Stimulated activated CD4-positive, alpha-beta T cell treated with anti-CD3 and anti-CD28 coated beads, Interleukin-1b, Interleukin-23, amount 100 ng/mL, for 4 hours (primary cell): ENCODE results near the gene COL4A5.
"Not testable (repeated sequence)": the region's sequence is repeated elsewhere in the genome, so short reads cannot be mapped to it uniquely, and the experiment has no call there.

Experiments used
- DNase-seq, 2 donors: peaks; one replicate each; pipeline ENCODE4 v3.0.0-alpha.2; 2020; ENCODE audit warnings: low read depth in 2 of 2

Gene COL4A5

DNA sequence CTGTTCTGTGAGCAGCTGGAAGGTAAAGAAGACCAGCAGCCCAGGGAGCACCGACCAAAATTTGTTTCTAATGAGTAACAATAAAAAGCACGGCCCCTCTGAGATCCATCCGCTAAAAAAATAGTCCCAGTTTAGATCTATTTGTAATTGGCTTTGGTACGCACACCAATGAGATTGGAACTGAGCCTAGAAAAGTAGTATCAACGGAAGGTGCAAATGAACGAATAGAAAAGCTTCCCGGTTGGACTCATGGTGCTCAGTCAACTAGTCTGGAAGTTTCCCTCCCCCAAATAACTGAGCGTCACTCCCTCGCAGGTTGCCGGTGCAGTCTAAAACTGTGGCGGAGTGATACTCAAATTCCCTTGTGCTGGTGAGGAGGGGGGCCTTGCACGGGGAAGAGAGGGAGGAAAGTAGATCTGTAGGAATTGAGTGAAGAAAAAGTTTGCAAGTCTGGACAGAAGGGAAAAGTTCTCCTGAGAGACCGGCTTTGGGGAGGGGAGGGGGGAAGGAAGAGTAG, at the start of gene COL4A5:
Gene COL4A5 (plus strand): TSS at position 413 of the 517 bp plus-strand sequence. CDS start 288 bp downstream, outside the sequence.
- no peak for DNase-seq

DNA sequence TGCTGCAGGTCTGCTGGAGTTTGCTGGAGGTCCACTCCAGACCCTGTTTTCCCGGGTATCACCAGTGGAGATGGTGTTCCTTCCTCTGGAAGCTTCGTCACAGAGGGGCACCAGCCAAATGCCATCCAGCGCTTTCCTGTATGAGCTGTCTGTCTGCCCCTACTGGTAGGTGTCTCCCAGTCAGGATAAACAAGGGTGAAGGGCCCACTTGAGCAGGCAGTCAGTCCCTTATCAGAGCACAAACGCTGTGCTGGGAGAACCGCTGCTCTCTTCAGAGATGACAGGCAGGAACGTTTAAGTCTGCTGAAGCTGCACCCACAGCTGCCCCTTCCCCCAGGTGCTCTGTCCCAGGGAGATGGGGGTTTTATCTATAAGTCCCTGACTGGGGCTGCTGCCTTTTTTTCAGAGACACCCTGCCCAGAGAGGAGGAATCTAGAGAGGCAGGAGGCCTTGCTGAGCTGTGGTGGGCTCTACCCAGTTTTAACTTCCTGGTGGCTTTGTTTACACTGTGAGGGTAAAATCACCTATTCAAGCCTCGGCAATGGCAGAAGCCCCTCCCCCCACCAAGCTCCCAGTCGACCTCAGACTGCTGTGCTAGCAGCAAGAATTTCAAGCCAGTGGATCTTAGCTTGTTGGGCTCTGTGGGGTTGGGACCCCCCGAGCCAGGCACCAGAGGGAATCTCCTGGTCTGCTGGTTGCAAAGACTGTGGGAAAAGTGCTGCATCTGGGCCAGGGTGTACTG, 48.5 kb upstream of the COL4A5 start:
- DNase-seq = not testable (repeated sequence)

- DNase-seq = no peak
These were observed 43.3 kb upstream of the COL4A5 start for GRCh38 chrX:108396188-108396891.

GRCh38 chrX:108396986-108397385, 42.7 kb upstream of the COL4A5 start:
- no peak for DNase-seq

GRCh38 chrX:108397627-108398391, 41.8 kb upstream of the COL4A5 start:
- no peak for DNase-seq

GRCh38 chrX:108399418-108400165, 40.0 kb upstream of the COL4A5 start:
- DNase-seq = no peak

- DNase-seq = no peak
These were observed 26.9 kb upstream of the COL4A5 start for GRCh38 chrX:108412783-108413182.

DNA sequence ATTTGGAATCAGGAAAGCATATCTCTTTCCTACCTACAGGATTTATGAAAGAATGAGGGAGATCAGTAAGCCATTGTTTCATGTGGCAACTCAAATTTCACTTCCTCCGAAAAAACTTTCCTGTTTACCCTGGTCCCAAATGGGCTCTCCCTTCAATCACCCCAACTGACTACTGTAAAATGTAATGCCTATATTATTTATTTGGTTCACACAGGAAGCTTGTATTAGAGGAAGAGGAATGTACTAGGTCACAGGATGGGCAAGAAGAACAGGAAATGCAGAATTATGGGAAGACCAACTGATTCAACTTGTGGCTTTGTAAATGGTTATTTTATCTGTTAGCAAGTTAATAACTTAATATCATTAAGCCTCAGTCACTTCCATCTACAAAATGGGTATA, 24.5 kb upstream of the COL4A5 start:
- DNase-seq = no peak

DNA sequence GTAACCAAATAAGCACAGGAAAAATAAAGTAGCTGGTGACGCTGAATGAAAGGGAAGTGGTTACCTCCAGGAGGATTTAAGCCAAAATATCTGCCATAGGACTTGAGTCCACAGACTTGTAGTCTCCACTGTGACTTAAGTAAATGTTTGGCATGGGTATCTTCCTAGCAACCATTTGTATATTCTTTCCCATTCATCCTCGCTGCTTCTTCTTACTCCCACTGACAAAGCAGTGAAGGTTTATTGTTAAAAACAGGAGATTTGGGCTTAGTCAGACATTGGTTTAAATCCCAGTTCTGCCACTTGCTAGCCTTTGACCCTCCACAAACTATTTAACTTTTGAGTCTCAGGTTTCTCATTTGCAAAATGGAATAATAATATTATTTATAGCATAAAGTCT, 23.7 kb upstream of the COL4A5 start:
- DNase-seq = no peak

DNA sequence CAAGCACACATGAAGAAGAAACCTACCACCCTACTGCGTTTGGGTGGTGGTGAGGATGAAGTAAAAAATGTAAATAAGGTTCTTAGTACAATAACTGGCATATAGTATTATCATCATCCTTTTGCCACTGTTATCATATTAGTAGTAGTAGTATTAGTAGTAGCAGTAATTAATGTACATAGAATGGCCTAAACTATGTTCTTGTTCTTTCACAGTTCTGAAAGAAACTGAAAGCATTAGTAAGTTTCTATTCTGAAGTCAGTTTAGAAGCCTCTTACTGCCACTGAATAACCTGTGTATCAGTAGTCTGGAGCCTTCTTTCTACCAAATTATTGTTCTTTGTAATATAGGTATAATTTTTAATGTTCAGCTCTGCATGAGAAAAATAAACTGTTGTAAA, 22.4 kb upstream of the COL4A5 start:
- no peak for DNase-seq

GRCh38 chrX:108419401-108419800, 20.2 kb upstream of the COL4A5 start:
- DNase-seq = no peak

DNA sequence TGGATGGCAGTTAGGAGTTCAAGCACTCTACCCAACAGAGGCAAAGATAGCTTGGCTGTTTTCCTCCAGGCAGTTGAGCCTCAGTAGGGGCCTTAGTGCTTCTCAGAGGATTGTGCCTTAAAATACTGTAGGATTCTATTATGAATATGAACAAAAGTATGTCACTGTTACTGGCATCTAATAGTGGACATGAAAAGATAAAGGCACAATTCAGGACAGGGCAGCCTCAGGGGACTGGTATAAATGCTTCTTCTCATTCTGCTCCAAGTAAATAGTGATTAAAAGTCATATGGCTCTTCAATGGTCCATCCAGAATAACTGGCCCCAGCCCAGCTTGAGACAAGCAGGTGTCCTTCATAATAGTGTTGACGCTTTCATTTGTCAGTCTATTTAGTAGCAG, 19.2 kb upstream of the COL4A5 start:
- no peak for DNase-seq

DNA sequence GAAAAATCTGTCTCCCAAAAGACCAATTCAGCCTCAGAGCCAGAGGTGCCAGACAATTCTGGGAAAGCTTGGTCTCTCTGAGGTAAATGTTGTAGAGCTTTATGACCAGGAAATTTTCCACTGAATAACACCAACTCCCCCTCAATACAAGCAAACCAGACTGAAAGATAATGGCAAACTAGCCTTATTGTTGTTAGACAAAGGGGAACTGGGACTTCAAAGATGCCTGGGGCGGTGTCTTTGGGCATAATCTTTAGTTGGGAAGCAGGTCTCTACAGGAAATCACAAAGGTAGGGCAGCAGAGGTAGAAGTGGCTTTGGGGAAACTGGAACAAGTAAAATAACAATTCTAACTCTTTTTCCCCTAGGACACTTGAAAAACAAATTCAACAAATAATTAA, 13.4 kb upstream of the COL4A5 start:
- no peak for DNase-seq

GRCh38 chrX:108435261-108435660, 4.4 kb upstream of the COL4A5 start:
- no peak for DNase-seq

- DNase-seq = no peak
These were observed 2.1 kb upstream of the COL4A5 start for GRCh38 chrX:108437349-108438109.

DNA sequence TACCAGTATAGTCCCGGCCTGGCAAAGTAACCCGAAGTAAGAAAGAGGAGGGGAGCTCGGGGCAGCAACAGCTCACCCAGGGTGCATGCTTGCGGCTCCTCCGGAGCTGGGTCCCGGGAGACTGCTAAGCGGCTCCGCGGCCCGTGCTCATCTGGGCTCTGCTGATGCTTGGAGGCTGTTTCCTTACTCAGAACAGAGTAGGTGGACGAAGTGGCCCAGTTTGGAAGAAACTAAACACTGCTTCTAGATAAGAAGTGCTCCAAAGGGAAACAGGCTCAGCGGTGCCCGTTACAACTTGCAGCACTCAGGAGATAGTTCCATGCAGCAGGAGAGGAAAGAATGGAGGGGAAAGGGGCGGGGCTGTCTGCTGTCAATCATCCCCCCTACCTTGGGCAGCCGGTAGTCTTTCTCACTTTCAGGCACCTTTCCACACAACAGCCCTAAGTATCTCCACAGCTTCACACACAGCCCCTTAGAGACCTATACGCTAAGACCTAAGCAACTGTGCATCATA, 1.5 kb upstream of the COL4A5 start, which contains the start of gene COL4A6:
Gene COL4A6 (minus strand): TSS at position 313 of the 514 bp plus-strand sequence. CDS start 226 bp downstream, at position 87.
- DNase-seq = no peak

GRCh38 chrX:108439961-108440696, 491 bp downstream of the COL4A5 start:
- no peak for DNase-seq

DNA sequence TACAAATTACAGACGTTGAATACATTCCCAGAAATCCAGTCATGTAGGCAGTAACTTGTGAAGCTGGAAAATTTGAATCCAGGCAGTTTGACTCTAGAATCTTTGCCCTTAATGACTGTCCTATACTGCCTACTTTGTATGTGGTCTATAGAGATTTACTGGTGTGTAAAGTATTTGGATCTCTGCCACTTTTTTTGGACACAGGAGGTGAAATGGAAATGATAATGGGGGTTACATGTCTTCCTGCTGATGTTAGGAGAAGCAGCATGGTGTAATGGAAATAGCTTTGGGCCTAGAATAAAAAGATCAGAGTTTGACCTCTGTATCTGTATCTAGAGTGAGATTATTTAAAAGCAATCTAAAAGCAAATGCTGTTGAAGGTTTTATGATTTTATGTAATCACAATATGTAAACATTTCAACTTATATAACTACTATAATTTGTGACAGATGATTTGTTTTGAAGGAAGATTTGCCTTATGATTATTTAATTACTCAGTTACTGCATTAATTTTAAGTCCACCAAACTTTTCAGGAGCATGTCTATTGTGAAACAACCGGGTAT, 3.3 kb downstream of the COL4A5 start:
- no peak for DNase-seq

DNA sequence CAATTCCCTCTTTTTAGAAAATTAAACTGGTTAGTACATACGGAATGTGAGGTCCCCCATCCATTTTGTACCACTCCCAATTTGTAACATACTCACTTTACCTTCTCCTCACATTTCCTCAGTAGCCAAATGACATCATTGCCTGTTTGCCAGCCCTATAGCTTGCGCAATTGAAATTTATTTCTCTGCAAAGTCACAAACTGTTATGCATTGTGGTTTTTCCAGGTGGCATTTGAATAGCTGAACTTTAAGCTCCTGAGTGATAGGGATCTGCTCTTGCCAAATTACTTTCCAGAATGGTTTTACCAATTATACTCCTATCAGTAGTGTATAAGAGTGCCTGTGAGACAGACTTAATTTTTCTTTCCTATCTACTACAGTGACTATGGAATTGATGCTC, 7.7 kb downstream of the COL4A5 start:
- DNase-seq = no peak
